Measurements from ENCODE around the gene CCNJL.
A peak's percentile ranks its signal among the peaks of the same experiment; 100 is the strongest.

Gene CCNJL

DNA sequence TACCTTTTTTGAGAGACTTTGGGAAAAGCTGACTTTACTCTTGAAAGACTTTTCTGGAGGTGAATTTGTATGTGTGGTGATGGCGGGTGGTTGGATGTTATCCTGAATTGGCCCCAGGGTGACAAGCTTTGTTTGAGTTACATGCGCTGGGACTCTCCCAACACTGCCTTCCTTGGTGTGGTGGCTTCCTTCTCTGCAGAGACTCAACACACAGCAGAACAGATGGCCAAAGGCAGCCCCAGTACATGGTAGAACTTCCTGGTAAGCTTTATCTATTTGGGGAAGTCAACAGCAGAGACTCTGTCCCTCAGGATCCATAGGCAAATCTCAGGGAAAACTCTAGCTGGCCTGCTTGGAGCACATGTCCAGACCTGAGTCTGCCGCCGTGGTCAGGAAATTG is 39.9 kb upstream of the CCNJL start:
- no peak overlapping the region for H3K4me3 ChIP-seq
- no peaks in the 10 kb centered on the region for H3K27me3 ChIP-seq
- H3K36me3 ChIP-seq: peaks cover 0 to 11% (median 0%) of the 10 kb centered on the region in 3 donors
- no peak overlapping the region for H3K27ac ChIP-seq
- no peaks in the 10 kb centered on the region for H3K9me3 ChIP-seq
- DNase-seq: peak in 1 of 2 donors; percentile 21
- intact Hi-C loops (cut with DNase I; ENCODE audit: low total_unique reads): no loop called here
- H3K4me1 ChIP-seq: peaks cover 0 to 22% (median 8%) of the 10 kb centered on the region in 4 donors
- TF ChIP-seq, protein P1, sequence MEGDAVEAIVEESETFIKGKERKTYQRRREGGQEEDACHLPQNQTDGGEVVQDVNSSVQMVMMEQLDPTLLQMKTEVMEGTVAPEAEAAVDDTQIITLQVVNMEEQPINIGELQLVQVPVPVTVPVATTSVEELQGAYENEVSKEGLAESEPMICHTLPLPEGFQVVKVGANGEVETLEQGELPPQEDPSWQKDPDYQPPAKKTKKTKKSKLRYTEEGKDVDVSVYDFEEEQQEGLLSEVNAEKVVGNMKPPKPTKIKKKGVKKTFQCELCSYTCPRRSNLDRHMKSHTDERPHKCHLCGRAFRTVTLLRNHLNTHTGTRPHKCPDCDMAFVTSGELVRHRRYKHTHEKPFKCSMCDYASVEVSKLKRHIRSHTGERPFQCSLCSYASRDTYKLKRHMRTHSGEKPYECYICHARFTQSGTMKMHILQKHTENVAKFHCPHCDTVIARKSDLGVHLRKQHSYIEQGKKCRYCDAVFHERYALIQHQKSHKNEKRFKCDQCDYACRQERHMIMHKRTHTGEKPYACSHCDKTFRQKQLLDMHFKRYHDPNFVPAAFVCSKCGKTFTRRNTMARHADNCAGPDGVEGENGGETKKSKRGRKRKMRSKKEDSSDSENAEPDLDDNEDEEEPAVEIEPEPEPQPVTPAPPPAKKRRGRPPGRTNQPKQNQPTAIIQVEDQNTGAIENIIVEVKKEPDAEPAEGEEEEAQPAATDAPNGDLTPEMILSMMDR (IDR thresholded peaks at IDR 0.05): no peak

DNA sequence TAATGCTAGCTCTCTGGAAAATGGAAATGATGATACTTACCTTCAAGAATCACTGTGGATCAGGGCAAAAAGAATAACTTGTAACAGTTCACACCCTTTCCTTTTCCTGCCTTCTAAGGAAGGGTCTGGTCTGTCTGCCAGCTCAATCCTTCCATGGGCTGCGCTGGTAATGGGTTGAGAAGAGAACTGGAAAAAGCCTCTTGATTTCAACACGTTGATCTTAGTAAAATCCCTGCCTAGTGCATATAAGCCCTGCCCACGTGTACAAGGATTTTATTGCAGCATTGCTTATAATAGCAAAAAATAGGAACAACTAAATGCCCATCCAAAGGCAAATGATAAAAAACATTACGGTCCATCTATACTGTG is 37.6 kb upstream of the CCNJL start:
- Histone ChIP-seq H3K27me3 (no peaks in the 10 kb centered on the region), H3K27ac (no peak overlapping the region), H3K4me1 (peaks cover 0 to 13% (median 2%) of the 10 kb centered on the region in 4 donors), H3K9me3 (no peaks in the 10 kb centered on the region), H3K36me3 (peaks cover 0 to 11% (median 0%) of the 10 kb centered on the region in 3 donors), H3K4me3 (no peak overlapping the region)
- no peak for DNase-seq
- intact Hi-C loops (cut with DNase I; ENCODE audit: low total_unique reads): no loop called here
- TF ChIP-seq, protein P1 (IDR thresholded peaks at IDR 0.05): no peak

DNA sequence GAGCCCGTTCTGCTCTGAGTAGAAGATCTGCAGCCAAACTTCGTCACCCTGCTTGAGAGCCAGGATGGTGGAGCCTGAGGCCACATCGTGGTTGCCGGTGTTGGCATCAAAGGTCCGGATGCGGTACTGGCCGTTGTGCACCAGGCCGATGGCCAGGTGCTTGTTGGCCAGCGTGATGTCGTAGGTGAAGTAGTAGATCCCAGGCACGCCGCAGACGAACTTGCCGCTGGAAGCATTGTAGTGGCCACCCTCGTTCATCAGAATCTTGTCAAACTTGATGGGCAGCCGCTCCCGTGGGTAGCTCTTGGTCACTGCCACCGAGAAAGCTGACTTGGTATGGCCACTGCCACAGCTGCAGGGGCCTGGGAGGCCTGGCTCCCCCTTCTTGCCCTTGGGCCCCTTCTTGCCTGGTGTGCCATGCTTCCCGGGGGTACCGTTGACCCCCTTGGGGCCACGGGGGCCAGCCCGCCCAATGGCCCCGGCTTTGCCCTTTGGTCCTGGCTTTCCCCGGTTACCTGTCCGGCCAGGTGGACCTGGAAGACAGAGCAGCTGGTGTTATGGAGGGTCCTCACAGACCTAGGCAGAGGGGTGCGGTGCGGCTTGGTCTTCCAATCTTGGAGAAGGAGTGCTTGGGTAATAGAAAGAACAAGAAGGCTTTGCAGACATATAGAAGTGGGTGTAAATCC is 37.0 kb upstream of the CCNJL start:
- DNase-seq: no peak
- intact Hi-C loops (cut with DNase I; ENCODE audit: low total_unique reads): no loop called here
- TF ChIP-seq, protein P1 (IDR thresholded peaks at IDR 0.05): no peak

DNA sequence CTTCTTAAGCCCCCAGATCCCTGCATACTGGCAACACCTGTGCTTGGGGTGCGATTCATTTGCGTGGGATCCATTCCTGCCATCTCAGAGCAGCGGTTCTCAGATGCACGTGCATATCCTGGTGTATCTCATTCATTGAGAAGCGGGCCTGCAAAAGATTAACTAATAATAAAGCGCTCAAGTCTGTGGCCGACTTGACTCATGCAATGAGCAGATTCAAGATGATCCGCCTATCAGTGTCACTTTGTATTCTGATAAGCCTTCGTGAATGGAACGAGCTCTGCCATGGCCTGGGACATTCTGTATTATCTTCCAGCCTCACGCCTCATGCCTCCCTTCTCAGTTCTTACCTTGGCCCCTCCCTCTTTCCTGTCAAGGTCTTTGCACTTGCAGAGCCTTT is 35.7 kb upstream of the CCNJL start:
- Histone ChIP-seq H3K27ac (no peak overlapping the region), H3K36me3 (peaks cover 0 to 11% (median 0%) of the 10 kb centered on the region in 3 donors), H3K4me3 (no peak overlapping the region), H3K9me3 (no peaks in the 10 kb centered on the region), H3K4me1 (peaks cover 0 to 5% (median 0%) of the 10 kb centered on the region in 4 donors), H3K27me3 (no peaks in the 10 kb centered on the region)
- TF ChIP-seq, protein P1 (IDR thresholded peaks at IDR 0.05): no peak
- DNase-seq: no peak
- intact Hi-C loops (cut with DNase I; ENCODE audit: low total_unique reads): no loop called here

More for the DNA sequence above, 37.0 kb upstream of the CCNJL start:
- H3K4me1 ChIP-seq: peaks cover 0 to 15% (median 2%) of the 10 kb centered on the region in 4 donors
- H3K27ac ChIP-seq: no peak overlapping the region
- no peaks in the 10 kb centered on the region for H3K9me3 ChIP-seq
- peaks cover 0 to 11% (median 0%) of the 10 kb centered on the region in 3 donors for H3K36me3 ChIP-seq
- H3K27me3 ChIP-seq: no peaks in the 10 kb centered on the region
- no peak overlapping the region for H3K4me3 ChIP-seq

DNA sequence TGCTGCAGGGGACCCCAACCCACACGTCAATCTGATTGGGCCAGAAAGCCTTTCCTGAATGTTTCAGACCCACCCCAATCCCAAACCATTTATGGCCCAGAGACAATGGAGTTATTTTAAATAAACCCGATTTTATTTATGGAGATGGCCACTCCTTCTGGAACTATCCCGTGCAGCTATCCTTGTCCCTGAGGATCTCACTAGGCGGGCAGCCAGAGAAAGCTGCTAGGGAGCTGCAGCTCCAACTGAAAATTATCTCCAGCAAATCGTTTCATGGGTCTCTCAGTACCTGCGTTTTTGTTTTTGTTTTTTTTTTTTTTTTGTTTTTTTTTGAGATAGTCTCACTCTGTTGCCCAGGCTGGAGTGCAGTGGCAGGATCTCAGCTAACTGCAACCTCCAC is 35.1 kb upstream of the CCNJL start:
- TF ChIP-seq, protein P1 (IDR thresholded peaks at IDR 0.05): no peak
- DNase-seq: no peak
- no peaks in the 10 kb centered on the region for H3K9me3 ChIP-seq
- H3K4me1 ChIP-seq: peaks cover 0 to 5% (median 0%) of the 10 kb centered on the region in 4 donors
- H3K27ac ChIP-seq: no peak overlapping the region
- peaks cover 0 to 11% (median 0%) of the 10 kb centered on the region in 3 donors for H3K36me3 ChIP-seq
- no peak overlapping the region for H3K4me3 ChIP-seq
- no peaks in the 10 kb centered on the region for H3K27me3 ChIP-seq
- intact Hi-C loops (cut with DNase I; ENCODE audit: low total_unique reads): loop anchor here (2.0 kb wide), 1 partner anchor 327 kb away; no protein-coding TSS in a partner anchor

Data from tibial artery (tissue), 4 donors.